Measurements from ENCODE around the gene PDZD11.

GRCh38 chrX:70301716-70302115 lies 12.0 kb upstream of the PDZD11 start:
- no peak for TF ChIP-seq CTCF (IDR thresholded peaks at IDR 0.05; ENCODE audit: insufficient read depth, low read length, poor library complexity, severe bottlenecking)
- no peak for TF ChIP-seq EZH2phosphoT487 (conservative IDR thresholded peaks at IDR 0.05; ENCODE audit: low read length)
